HG02973 (cell line): ENCODE measurements around the gene FBLN1.
"Not testable (repeated sequence)": the region's sequence is repeated elsewhere in the genome, so short reads cannot be mapped to it uniquely, and the experiment has no call there.

ENCODE experiments used
- ATAC-seq: cut with Tn5 transposase; IDR thresholded peaks from one replicate; pipeline ENCODE4 v1.9.1; 2021; ENCODE audit warnings: moderate library complexity; ENCODE audit not compliant: unreplicated experiment

FBLN1 gene

GRCh38 chr22:45547016-45547345, 44.3 kb downstream of the FBLN1 start:
- ATAC-seq = no peak

- no peak for ATAC-seq
Measured at GRCh38 chr22:45547731-45548130, 45.0 kb downstream of the FBLN1 start.

- ATAC-seq = no peak
Measured at GRCh38 chr22:45548247-45548840, 45.7 kb downstream of the FBLN1 start.

GRCh38 chr22:45548991-45549761, 46.5 kb downstream of the FBLN1 start:
- ATAC-seq = no peak

GRCh38 chr22:45549762-45550378, 47.2 kb downstream of the FBLN1 start:
- ATAC-seq = no peak

- ATAC-seq = no peak
Measured at GRCh38 chr22:45550416-45550815, 47.7 kb downstream of the FBLN1 start.

- no peak for ATAC-seq
Measured at GRCh38 chr22:45550891-45551290, 48.2 kb downstream of the FBLN1 start.

GRCh38 chr22:45551310-45552016, 48.8 kb downstream of the FBLN1 start:
- ATAC-seq = no peak

GRCh38 chr22:45552017-45552411, 49.3 kb downstream of the FBLN1 start:
- no peak for ATAC-seq

GRCh38 chr22:45552580-45553350, 50.1 kb downstream of the FBLN1 start:
- no peak for ATAC-seq

GRCh38 chr22:45553351-45554039, 50.8 kb downstream of the FBLN1 start:
- no peak for ATAC-seq

- no peak for ATAC-seq
Measured at GRCh38 chr22:45554040-45554406, 51.3 kb downstream of the FBLN1 start.

- no peak for ATAC-seq
Measured at GRCh38 chr22:45554861-45555260, 52.2 kb downstream of the FBLN1 start.

GRCh38 chr22:45557926-45558325, 55.2 kb downstream of the FBLN1 start:
- ATAC-seq = not testable (repeated sequence)

GRCh38 chr22:45560092-45560491, 57.4 kb downstream of the FBLN1 start:
- ATAC-seq = not testable (repeated sequence)

- not testable (repeated sequence) for ATAC-seq
Measured at GRCh38 chr22:45560761-45561160, 58.1 kb downstream of the FBLN1 start.

- no peak for ATAC-seq
Measured at GRCh38 chr22:45562102-45562501, 59.4 kb downstream of the FBLN1 start.

GRCh38 chr22:45562537-45563361, 60.1 kb downstream of the FBLN1 start:
- no peak for ATAC-seq

GRCh38 chr22:45563362-45564040, 60.8 kb downstream of the FBLN1 start:
- ATAC-seq = no peak
